ENCODE data around the gene ENGASE. TPM values are rescaled to one million over a fixed set of nuclear protein-coding genes. Genes with fewer than 3 reads are reported as not detected.

The ENGASE gene
- total RNA-seq, 1 donor from 2014 or later: 16.8 TPM

DNA sequence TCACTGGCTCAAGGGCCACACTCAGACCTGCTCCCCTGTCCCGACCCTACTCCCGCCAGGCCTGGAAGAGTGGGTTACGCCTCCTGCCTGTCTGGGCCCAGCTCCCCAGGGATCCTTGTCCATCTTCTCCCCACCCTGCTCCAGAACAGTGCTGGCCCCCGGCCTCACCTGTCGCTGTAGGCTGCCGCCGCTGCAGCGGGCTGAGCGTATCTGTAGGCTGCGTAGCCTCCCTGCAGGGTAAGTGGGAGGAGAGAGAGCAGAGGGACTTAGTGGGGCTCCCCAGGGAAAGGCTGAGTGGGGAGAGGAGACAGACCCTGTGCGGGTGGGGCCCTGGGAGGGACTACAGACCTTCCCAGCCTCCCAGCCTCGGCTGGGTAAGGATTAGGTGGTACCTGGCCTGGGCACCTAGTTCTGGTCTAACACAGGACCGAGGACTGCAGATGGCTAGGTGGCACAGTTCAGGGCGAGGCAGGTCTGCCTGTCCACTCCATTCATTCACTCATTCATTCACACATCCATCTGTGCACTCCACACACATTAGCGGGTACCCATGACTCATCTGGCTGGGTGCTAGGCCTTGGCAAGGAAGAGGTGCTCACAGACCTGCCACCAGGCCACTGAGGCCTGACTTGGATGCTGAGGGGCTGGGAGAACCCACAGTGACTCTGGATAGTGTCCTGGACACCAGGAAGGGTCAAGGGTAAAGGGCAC lies 20.9 kb downstream of the ENGASE start:
- Mint-ChIP-seq H3K27me3 (ENCODE audit: low read depth) (peaks cover 25% of the 10 kb centered on the region), H3K9me3 (ENCODE audit: low read depth) (no peaks in the 10 kb centered on the region), H3K27ac (ENCODE audit: unreplicated experiment) (no peak overlapping the region), H3K4me3 (ENCODE audit: unreplicated experiment) (no peak overlapping the region), H3K36me3 (ENCODE audit: low read depth) (no peaks in the 10 kb centered on the region), H3K4me1 (ENCODE audit: low read depth) (no peaks in the 10 kb centered on the region)
- TF ChIP-seq, protein P1, sequence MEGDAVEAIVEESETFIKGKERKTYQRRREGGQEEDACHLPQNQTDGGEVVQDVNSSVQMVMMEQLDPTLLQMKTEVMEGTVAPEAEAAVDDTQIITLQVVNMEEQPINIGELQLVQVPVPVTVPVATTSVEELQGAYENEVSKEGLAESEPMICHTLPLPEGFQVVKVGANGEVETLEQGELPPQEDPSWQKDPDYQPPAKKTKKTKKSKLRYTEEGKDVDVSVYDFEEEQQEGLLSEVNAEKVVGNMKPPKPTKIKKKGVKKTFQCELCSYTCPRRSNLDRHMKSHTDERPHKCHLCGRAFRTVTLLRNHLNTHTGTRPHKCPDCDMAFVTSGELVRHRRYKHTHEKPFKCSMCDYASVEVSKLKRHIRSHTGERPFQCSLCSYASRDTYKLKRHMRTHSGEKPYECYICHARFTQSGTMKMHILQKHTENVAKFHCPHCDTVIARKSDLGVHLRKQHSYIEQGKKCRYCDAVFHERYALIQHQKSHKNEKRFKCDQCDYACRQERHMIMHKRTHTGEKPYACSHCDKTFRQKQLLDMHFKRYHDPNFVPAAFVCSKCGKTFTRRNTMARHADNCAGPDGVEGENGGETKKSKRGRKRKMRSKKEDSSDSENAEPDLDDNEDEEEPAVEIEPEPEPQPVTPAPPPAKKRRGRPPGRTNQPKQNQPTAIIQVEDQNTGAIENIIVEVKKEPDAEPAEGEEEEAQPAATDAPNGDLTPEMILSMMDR (IDR thresholded peaks at IDR 0.05): no peak
- DNase-seq (ENCODE audit: low spot score): no peak

- TF ChIP-seq, protein P1 (IDR thresholded peaks at IDR 0.05): no peak
- no peaks in the 10 kb centered on the region for H3K9me3 Mint-ChIP-seq (ENCODE audit: low read depth)
Observed at GRCh38 chr17:79096477-79096876, 21.9 kb downstream of the ENGASE start.

GRCh38 chr17:79097226-79098055 lies 22.8 kb downstream of the ENGASE start:
- H3K9me3 Mint-ChIP-seq (ENCODE audit: low read depth): no peaks in the 10 kb centered on the region
- H3K4me3 Mint-ChIP-seq (ENCODE audit: unreplicated experiment): no peak overlapping the region
- no peaks in the 10 kb centered on the region for H3K36me3 Mint-ChIP-seq (ENCODE audit: low read depth)
- TF ChIP-seq, protein P1 (IDR thresholded peaks at IDR 0.05): no peak
- no peak overlapping the region for H3K27ac Mint-ChIP-seq (ENCODE audit: unreplicated experiment)
- DNase-seq (ENCODE audit: low spot score): no peak
- peaks cover 28% of the 10 kb centered on the region for H3K27me3 Mint-ChIP-seq (ENCODE audit: low read depth)
- no peaks in the 10 kb centered on the region for H3K4me1 Mint-ChIP-seq (ENCODE audit: low read depth)

More at GRCh38 chr17:79096477-79096876, 21.9 kb downstream of the ENGASE start:
- Mint-ChIP-seq H3K36me3 (ENCODE audit: low read depth) (no peaks in the 10 kb centered on the region), H3K4me3 (ENCODE audit: unreplicated experiment) (no peak overlapping the region), H3K4me1 (ENCODE audit: low read depth) (no peaks in the 10 kb centered on the region), H3K27me3 (ENCODE audit: low read depth) (peaks cover 28% of the 10 kb centered on the region), H3K27ac (ENCODE audit: unreplicated experiment) (no peak overlapping the region)
- no peak for DNase-seq (ENCODE audit: low spot score)

- H3K27me3 Mint-ChIP-seq (ENCODE audit: low read depth): peaks cover 31% of the 10 kb centered on the region
- TF ChIP-seq, protein P1 (IDR thresholded peaks at IDR 0.05): no peak
Observed at GRCh38 chr17:79098282-79098867, 23.8 kb downstream of the ENGASE start.

GRCh38 chr17:79100405-79100804 lies 25.8 kb downstream of the ENGASE start:
- no peak overlapping the region for H3K4me3 Mint-ChIP-seq (ENCODE audit: unreplicated experiment)

More at GRCh38 chr17:79098282-79098867, 23.8 kb downstream of the ENGASE start:
- H3K9me3 Mint-ChIP-seq (ENCODE audit: low read depth): no peaks in the 10 kb centered on the region
- no peaks in the 10 kb centered on the region for H3K4me1 Mint-ChIP-seq (ENCODE audit: low read depth)
- H3K36me3 Mint-ChIP-seq (ENCODE audit: low read depth): no peaks in the 10 kb centered on the region
- no peak for DNase-seq (ENCODE audit: low spot score)
- no peak overlapping the region for H3K4me3 Mint-ChIP-seq (ENCODE audit: unreplicated experiment)
- no peak overlapping the region for H3K27ac Mint-ChIP-seq (ENCODE audit: unreplicated experiment)

More at GRCh38 chr17:79100405-79100804, 25.8 kb downstream of the ENGASE start:
- Mint-ChIP-seq H3K36me3 (ENCODE audit: low read depth) (no peaks in the 10 kb centered on the region), H3K27ac (ENCODE audit: unreplicated experiment) (no peak overlapping the region), H3K27me3 (ENCODE audit: low read depth) (peaks cover 38% of the 10 kb centered on the region), H3K4me1 (ENCODE audit: low read depth) (no peaks in the 10 kb centered on the region), H3K9me3 (ENCODE audit: low read depth) (no peaks in the 10 kb centered on the region)
- no peak for DNase-seq (ENCODE audit: low spot score)
- TF ChIP-seq, protein P1 (IDR thresholded peaks at IDR 0.05): no peak
